Tibial nerve (tissue), 4 donors: ENCODE measurements around the gene PRRG1.
"Not testable (repeated sequence)": the region's sequence is repeated elsewhere in the genome, so short reads cannot be mapped to it uniquely, and the experiment has no call there.

Experiments
- EP300 ChIP-seq, 2 donors: sonication (generic); formaldehyde crosslinking; IDR thresholded peaks; one replicate each; pipeline ENCODE4 v1.6.1; 2017; ENCODE audit warnings: antibody characterized with exemption in 2 of 2, mild to moderate bottlenecking in 1 of 2
- POLR2A ChIP-seq, 2 donors: fragments of 450-650 bp; IDR thresholded peaks; one replicate each; pipeline ENCODE4 v1.6.1; 2017; ENCODE audit warnings: antibody characterized with exemption in 2 of 2, mild to moderate bottlenecking in 2 of 2, moderate library complexity in 2 of 2
- TF ChIP-seq, protein P1 (sequence below), 5 experiments: fragments of 200-600 bp in 3 of 5; fragments of 450-650 bp in 2 of 5; sonication (generic) in 3 of 5; IDR thresholded peaks; one replicate each; pipeline ENCODE4 v1.5.1; 2016 to 2019; ENCODE audit warnings: antibody characterized with exemption in 5 of 5, mild to moderate bottlenecking in 3 of 5, moderate library complexity in 2 of 5

DNA sequence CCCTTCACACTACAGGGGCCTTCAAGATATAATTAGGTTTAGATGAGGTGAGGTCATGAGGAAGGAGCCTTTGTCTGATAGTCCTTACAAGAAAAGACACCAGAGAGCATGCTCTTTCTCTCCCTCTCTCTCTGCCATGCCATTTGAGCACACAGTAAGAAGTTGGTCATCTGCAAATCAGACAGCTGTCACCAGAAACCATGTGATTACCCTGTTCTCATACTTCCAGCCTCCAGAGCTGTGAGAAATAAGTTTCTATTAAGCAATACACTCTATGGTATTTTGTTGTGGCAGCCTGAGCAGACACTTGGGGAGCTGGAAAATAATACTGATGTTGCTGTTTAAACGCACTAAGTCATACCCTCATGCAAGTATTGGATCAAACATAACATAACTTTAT lies 148.0 kb downstream of the PRRG1 start:
- TF ChIP-seq, protein P1, sequence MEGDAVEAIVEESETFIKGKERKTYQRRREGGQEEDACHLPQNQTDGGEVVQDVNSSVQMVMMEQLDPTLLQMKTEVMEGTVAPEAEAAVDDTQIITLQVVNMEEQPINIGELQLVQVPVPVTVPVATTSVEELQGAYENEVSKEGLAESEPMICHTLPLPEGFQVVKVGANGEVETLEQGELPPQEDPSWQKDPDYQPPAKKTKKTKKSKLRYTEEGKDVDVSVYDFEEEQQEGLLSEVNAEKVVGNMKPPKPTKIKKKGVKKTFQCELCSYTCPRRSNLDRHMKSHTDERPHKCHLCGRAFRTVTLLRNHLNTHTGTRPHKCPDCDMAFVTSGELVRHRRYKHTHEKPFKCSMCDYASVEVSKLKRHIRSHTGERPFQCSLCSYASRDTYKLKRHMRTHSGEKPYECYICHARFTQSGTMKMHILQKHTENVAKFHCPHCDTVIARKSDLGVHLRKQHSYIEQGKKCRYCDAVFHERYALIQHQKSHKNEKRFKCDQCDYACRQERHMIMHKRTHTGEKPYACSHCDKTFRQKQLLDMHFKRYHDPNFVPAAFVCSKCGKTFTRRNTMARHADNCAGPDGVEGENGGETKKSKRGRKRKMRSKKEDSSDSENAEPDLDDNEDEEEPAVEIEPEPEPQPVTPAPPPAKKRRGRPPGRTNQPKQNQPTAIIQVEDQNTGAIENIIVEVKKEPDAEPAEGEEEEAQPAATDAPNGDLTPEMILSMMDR (IDR thresholded peaks at IDR 0.05) = not testable (repeated sequence)
- TF ChIP-seq POLR2A, EP300 (IDR thresholded peaks at IDR 0.05): not testable (repeated sequence)
